Neural cell (in vitro differentiated cells): ENCODE results near the gene SLC16A2.

Experiments used
- CTCF ChIP-seq: fragments of 450-650 bp; IDR thresholded peaks from 2 replicates; pipeline ENCODE4 v1.5.1; 2014; ENCODE audit warnings: antibody characterized with exemption, mild to moderate bottlenecking, moderate library complexity; ENCODE audit not compliant: poor library complexity, severe bottlenecking
- EP300 ChIP-seq: fragments of 450-650 bp; conservative IDR thresholded peaks from 2 replicates; pipeline ENCODE4 v1.6.1; 2014; ENCODE audit warnings: antibody characterized with exemption, mild to moderate bottlenecking, moderate library complexity; ENCODE audit not compliant: poor library complexity, severe bottlenecking
- EZH2 ChIP-seq: fragments of 200-600, 300-800 bp; shearing (Covaris generic), sonication (generic); IDR thresholded peaks from 2 replicates; pipeline ENCODE4 v1.6.1; 2014; ENCODE audit warnings: antibody characterized with exemption, low read length, borderline replicate concordance, mild to moderate bottlenecking; ENCODE audit not compliant: insufficient read depth, poor library complexity, severe bottlenecking
- POLR2AphosphoS5 ChIP-seq: IDR thresholded peaks from 2 replicates; pipeline ENCODE4 v1.6.1; 2012
- RAD21 ChIP-seq: fragments of 450-650 bp; conservative IDR thresholded peaks from 2 replicates; pipeline ENCODE4 v1.6.1; 2014; ENCODE audit warnings: antibody characterized with exemption, mild to moderate bottlenecking, moderate library complexity
- SMC3 ChIP-seq: fragments of 450-650 bp; conservative IDR thresholded peaks from 2 replicates; pipeline ENCODE4 v1.6.1; 2014; ENCODE audit warnings: antibody characterized with exemption, mild to moderate bottlenecking, moderate library complexity; ENCODE audit not compliant: poor library complexity

- TF ChIP-seq EZH2 = no peak
- no peak for TF ChIP-seq CTCF
- TF ChIP-seq EP300 = no peak
- TF ChIP-seq SMC3 = no peak
- no peak for TF ChIP-seq POLR2AphosphoS5
- no peak for TF ChIP-seq RAD21
Observed at GRCh38 chrX:74434336-74434735, 13.0 kb downstream of the SLC16A2 start.
